HL-60 (cell line): ENCODE measurements around the gene ETDB.

Source experiments
- DNase-seq, 2 experiments: peaks; one replicate each; pipeline ENCODE4 v3.0.0-alpha.2; 2010 to 2020; ENCODE audit warnings: low read depth in 1 of 2, low spot score in 1 of 2
- H3K27ac ChIP-seq: fragments of 250-450 bp; sonication (Bioruptor Pico); replicated peaks from 2 replicates; pipeline ENCODE4 v1.5.1; 2020; ENCODE audit warnings: mild to moderate bottlenecking, moderate library complexity
- H3K27me3 ChIP-seq: fragments of 250-450 bp; sonication (Bioruptor Pico); 2 replicates; pipeline ENCODE4 v1.5.1; 2021; ENCODE audit warnings: mild to moderate bottlenecking, moderate library complexity; ENCODE audit not compliant: insufficient read depth, poor library complexity, severe bottlenecking
- H3K4me3 ChIP-seq: replicated peaks from 2 replicates; pipeline ENCODE4 v1.5.1; 2011; ENCODE audit warnings: mild to moderate bottlenecking, control low read depth, low read length; ENCODE audit not compliant: insufficient read depth
- CTCF ChIP-seq: IDR thresholded peaks from one replicate; pipeline ENCODE4 v1.5.1; 2011; ENCODE audit warnings: low read length, control low read depth, inconsistent platforms; ENCODE audit not compliant: insufficient read depth
- GABPA ChIP-seq: IDR thresholded peaks from 2 replicates; pipeline ENCODE4 v1.6.1; 2012; ENCODE audit warnings: low read depth
- POLR2AphosphoS5 ChIP-seq: IDR thresholded peaks from 2 replicates; pipeline ENCODE4 v1.6.1; 2012; ENCODE audit warnings: low read depth
- SPI1 ChIP-seq: IDR thresholded peaks from 2 replicates; pipeline ENCODE4 v1.6.1; 2012; ENCODE audit warnings: low read depth, mild to moderate bottlenecking, borderline replicate concordance
- TF ChIP-seq, protein P1 (sequence below): IDR thresholded peaks from 2 replicates; pipeline ENCODE4 v1.6.1; 2012; ENCODE audit warnings: low read depth; ENCODE audit not compliant: insufficient replicate concordance

The ETDB gene

DNA sequence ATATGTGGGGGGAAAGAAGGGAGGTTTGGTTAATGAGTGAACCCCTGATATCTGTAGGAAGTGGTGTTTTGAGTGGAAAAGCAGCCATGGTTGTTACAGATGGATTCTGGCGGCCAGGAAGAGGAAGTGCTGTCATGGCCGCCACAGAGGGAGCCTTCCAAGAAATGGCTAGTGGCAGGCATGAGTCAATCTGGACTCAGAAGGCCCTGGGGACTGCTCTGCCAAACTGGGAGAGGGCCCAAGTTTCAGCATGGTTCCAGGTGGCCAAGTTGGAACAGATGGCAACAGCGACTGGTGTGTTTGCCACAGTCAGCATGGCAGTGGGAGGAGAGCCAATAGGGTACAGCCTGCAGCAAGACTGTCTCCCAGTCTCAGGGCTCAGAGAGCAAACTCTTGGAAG, 32.5 kb downstream of the ETDB start:
- no peak overlapping the region for H3K27ac ChIP-seq
- no peak overlapping the region for H3K4me3 ChIP-seq
- DNase-seq: no peak
- no peaks in the 10 kb centered on the region for H3K27me3 ChIP-seq
- TF ChIP-seq CTCF (no peak), POLR2AphosphoS5 (no peak), SPI1 (peak; percentile 6; the same call in 1 of the 2 replicates)
- TF ChIP-seq, protein P1, sequence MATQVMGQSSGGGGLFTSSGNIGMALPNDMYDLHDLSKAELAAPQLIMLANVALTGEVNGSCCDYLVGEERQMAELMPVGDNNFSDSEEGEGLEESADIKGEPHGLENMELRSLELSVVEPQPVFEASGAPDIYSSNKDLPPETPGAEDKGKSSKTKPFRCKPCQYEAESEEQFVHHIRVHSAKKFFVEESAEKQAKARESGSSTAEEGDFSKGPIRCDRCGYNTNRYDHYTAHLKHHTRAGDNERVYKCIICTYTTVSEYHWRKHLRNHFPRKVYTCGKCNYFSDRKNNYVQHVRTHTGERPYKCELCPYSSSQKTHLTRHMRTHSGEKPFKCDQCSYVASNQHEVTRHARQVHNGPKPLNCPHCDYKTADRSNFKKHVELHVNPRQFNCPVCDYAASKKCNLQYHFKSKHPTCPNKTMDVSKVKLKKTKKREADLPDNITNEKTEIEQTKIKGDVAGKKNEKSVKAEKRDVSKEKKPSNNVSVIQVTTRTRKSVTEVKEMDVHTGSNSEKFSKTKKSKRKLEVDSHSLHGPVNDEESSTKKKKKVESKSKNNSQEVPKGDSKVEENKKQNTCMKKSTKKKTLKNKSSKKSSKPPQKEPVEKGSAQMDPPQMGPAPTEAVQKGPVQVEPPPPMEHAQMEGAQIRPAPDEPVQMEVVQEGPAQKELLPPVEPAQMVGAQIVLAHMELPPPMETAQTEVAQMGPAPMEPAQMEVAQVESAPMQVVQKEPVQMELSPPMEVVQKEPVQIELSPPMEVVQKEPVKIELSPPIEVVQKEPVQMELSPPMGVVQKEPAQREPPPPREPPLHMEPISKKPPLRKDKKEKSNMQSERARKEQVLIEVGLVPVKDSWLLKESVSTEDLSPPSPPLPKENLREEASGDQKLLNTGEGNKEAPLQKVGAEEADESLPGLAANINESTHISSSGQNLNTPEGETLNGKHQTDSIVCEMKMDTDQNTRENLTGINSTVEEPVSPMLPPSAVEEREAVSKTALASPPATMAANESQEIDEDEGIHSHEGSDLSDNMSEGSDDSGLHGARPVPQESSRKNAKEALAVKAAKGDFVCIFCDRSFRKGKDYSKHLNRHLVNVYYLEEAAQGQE: no peak

DNA sequence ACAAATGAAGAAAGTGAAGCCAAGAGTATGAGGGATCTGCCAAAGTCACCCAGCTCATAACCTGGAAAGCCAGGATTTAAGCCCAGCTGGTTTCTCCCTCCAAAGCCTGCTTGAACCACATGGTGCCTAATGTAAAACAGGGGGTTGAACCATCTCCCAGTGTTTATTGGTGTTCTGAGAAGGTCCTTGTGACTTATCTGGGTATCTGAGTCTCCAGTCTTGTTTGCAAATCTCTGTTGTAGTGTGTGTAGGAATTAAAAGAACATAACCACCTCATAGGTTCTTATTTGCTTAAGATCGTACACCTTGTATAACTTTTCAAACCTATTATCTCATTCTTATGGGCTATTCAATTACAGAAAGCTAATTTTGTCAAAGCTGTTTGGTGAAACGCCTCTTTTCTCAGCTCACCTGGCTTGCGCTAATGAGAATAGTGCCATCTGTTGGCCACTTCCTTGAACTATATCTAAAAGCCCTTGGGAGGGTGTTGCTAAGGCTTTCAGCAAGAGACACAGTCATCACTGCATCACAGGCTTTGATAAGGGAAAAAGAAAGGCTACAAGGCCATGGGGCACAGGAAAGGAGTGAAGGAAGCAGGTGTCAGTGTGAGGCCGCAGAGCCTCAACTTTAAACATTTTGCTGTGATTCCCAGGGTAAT, 34.0 kb downstream of the ETDB start:
- no peak overlapping the region for H3K4me3 ChIP-seq
- TF ChIP-seq SPI1 (no peak), GABPA (no peak), POLR2AphosphoS5 (no peak), CTCF (no peak)
- TF ChIP-seq, protein P1: no peak
- peak in 1 of 2 experiments; percentile 53 for DNase-seq
- no peaks in the 10 kb centered on the region for H3K27me3 ChIP-seq
- H3K27ac ChIP-seq: no peak overlapping the region

- Histone ChIP-seq H3K4me3 (no peak overlapping the region), H3K27me3 (no peaks in the 10 kb centered on the region), H3K27ac (no peak overlapping the region)
- no peak for DNase-seq
- TF ChIP-seq SPI1 (no peak), GABPA (no peak), CTCF (no peak), POLR2AphosphoS5 (no peak)
- TF ChIP-seq, protein P1: no peak
Measured at GRCh38 chrX:135081693-135082404, 38.5 kb downstream of the ETDB start.
